Panc1 (cell line): ENCODE results near the gene UGT8.

ENCODE experiments used
- POLR2AphosphoS5 ChIP-seq: IDR thresholded peaks from 2 replicates; pipeline ENCODE4 v1.6.1; 2012; ENCODE audit warnings: mild to moderate bottlenecking, low read depth, low read length, moderate library complexity
- SIN3A ChIP-seq: IDR thresholded peaks from 2 replicates; pipeline ENCODE4 v1.6.1; 2012; ENCODE audit warnings: low read depth, mild to moderate bottlenecking, low read length, moderate library complexity, borderline replicate concordance; ENCODE audit not compliant: insufficient read depth
- TCF7L2 ChIP-seq: IDR thresholded peaks from 2 replicates; pipeline ENCODE4 v1.6.1; 2011; ENCODE audit warnings: mild to moderate bottlenecking, low read depth, low read length, inconsistent platforms
- TF ChIP-seq, protein P1 (sequence below): fragments of 450-650 bp; IDR thresholded peaks from 2 replicates; pipeline ENCODE4 v1.5.1; 2017; ENCODE audit warnings: mild to moderate bottlenecking
- TF ChIP-seq, protein P2 (sequence below), 2 experiments: IDR thresholded peaks; 2 replicates each; pipeline ENCODE4 v1.6.1; 2011 to 2012; ENCODE audit warnings: low read depth in 2 of 2, control low read depth in 1 of 2, low read length in 1 of 2, mild to moderate bottlenecking in 1 of 2, moderate library complexity in 1 of 2; ENCODE audit not compliant: insufficient read depth in 1 of 2

DNA sequence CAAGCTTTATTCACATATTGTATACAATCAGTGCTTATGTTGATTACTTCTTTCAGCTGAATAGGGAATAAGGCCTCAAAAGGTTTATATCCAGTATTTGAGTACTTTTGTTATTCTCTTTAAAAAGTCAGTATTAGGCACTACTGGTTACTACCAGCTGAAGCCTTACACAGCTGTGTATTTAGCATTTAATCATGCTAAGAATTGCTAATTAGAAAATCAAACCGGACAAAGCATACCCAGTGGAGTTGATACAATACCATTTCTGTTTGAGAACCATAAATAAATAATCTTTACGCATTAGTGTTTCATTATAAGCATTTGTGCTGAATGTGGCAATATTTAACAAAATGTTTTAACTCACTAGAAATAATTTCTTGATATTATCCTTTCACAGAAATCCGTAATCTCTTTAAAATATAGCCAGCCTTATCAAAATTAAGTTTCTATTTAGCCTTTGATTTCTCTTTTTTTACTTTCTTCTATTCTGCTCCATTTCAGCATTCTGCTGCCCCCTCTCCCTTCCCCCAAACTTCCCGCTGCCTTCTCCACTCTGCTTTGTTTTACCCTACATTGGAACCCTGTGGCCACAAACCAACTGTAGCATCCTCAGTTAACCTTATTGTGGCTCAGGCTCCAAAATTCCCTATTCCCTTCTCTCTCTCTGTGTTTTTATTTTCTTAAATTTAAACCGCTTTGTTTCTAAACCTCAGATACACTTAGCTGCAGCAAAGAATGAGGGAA is 37.8 kb downstream of the UGT8 start:
- TF ChIP-seq, protein P1, sequence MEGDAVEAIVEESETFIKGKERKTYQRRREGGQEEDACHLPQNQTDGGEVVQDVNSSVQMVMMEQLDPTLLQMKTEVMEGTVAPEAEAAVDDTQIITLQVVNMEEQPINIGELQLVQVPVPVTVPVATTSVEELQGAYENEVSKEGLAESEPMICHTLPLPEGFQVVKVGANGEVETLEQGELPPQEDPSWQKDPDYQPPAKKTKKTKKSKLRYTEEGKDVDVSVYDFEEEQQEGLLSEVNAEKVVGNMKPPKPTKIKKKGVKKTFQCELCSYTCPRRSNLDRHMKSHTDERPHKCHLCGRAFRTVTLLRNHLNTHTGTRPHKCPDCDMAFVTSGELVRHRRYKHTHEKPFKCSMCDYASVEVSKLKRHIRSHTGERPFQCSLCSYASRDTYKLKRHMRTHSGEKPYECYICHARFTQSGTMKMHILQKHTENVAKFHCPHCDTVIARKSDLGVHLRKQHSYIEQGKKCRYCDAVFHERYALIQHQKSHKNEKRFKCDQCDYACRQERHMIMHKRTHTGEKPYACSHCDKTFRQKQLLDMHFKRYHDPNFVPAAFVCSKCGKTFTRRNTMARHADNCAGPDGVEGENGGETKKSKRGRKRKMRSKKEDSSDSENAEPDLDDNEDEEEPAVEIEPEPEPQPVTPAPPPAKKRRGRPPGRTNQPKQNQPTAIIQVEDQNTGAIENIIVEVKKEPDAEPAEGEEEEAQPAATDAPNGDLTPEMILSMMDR: no peak
- TF ChIP-seq SIN3A (no peak), POLR2AphosphoS5 (no peak), TCF7L2 (no peak)
- TF ChIP-seq, protein P2, sequence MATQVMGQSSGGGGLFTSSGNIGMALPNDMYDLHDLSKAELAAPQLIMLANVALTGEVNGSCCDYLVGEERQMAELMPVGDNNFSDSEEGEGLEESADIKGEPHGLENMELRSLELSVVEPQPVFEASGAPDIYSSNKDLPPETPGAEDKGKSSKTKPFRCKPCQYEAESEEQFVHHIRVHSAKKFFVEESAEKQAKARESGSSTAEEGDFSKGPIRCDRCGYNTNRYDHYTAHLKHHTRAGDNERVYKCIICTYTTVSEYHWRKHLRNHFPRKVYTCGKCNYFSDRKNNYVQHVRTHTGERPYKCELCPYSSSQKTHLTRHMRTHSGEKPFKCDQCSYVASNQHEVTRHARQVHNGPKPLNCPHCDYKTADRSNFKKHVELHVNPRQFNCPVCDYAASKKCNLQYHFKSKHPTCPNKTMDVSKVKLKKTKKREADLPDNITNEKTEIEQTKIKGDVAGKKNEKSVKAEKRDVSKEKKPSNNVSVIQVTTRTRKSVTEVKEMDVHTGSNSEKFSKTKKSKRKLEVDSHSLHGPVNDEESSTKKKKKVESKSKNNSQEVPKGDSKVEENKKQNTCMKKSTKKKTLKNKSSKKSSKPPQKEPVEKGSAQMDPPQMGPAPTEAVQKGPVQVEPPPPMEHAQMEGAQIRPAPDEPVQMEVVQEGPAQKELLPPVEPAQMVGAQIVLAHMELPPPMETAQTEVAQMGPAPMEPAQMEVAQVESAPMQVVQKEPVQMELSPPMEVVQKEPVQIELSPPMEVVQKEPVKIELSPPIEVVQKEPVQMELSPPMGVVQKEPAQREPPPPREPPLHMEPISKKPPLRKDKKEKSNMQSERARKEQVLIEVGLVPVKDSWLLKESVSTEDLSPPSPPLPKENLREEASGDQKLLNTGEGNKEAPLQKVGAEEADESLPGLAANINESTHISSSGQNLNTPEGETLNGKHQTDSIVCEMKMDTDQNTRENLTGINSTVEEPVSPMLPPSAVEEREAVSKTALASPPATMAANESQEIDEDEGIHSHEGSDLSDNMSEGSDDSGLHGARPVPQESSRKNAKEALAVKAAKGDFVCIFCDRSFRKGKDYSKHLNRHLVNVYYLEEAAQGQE (IDR thresholded peaks at IDR 0.05; ENCODE audit: insufficient read depth in 1 of 2, low read depth in 2 of 2, low read length in 1 of 2): no peak
